ENCODE data around the gene SLC12A8. TPM values are rescaled to one million over a fixed set of nuclear protein-coding genes. Genes with fewer than 3 reads are reported as not detected.

Gene SLC12A8
- total RNA-seq, 1 experiment from 2014 or later, result 30.7 TPM

DNA sequence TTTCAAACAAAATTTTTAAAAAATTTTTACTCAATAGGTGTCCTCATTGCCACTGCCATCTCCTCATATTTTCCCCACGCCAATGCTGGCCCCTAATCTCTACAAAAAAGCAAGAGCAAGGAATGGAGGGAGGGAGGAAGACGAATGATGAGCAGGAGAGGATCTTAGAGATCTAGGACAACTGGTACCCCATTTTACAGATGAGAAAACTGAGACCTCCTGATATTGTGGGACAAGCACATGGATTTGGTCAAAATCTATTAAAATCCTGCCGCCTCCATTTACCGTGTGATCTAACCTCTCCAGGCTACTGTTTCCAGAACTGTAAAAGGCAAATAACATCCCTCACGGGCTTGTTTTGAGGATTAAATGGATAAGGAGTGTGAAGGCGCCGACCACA, 161.3 kb downstream of the SLC12A8 start:
- H3K4me1 ChIP-seq (replicated peaks; ENCODE audit: insufficient read depth), result peaks cover 19% of the 10 kb centered on the region
- H3K27me3 ChIP-seq (ENCODE audit: insufficient read depth, low read depth), result no peaks in the 10 kb centered on the region
- ChIA-PET CTCF (no interaction called here), POLR2A (ENCODE audit: unreplicated experiment) (no interaction called here)
- no peaks in the 10 kb centered on the region for H3K9me2 ChIP-seq (ENCODE audit: insufficient read depth)
- H3K36me3 ChIP-seq (ENCODE audit: low read depth), result no peaks in the 10 kb centered on the region
- no peak for DNase-seq
- no peak overlapping the region for H3K4me3 ChIP-seq
- H3F3A ChIP-seq (ENCODE audit: insufficient read depth, low read depth), result no peaks in the 10 kb centered on the region
- H2AFZ ChIP-seq, result no peak overlapping the region
- no peaks in the 10 kb centered on the region for H3K9me3 ChIP-seq (ENCODE audit: insufficient read depth, low read depth)
- TF ChIP-seq, protein P1, sequence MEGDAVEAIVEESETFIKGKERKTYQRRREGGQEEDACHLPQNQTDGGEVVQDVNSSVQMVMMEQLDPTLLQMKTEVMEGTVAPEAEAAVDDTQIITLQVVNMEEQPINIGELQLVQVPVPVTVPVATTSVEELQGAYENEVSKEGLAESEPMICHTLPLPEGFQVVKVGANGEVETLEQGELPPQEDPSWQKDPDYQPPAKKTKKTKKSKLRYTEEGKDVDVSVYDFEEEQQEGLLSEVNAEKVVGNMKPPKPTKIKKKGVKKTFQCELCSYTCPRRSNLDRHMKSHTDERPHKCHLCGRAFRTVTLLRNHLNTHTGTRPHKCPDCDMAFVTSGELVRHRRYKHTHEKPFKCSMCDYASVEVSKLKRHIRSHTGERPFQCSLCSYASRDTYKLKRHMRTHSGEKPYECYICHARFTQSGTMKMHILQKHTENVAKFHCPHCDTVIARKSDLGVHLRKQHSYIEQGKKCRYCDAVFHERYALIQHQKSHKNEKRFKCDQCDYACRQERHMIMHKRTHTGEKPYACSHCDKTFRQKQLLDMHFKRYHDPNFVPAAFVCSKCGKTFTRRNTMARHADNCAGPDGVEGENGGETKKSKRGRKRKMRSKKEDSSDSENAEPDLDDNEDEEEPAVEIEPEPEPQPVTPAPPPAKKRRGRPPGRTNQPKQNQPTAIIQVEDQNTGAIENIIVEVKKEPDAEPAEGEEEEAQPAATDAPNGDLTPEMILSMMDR (conservative IDR thresholded peaks at IDR 0.05), result no peak
- no peak for TF ChIP-seq EZH2 (IDR thresholded peaks at IDR 0.05; ENCODE audit: low read depth)
- H3K79me2 ChIP-seq (ENCODE audit: low read depth), result no peaks in the 10 kb centered on the region
- H4K20me1 ChIP-seq (ENCODE audit: insufficient read depth), result no peaks in the 10 kb centered on the region
- no TSS peak for BruUV-seq (replicated peaks)
- intact Hi-C loops (cut with micrococcal nuclease; ENCODE audit: unreplicated experiment), result no loop called here
- no peak overlapping the region for H3K4me2 ChIP-seq
- no peak overlapping the region for H3K27ac ChIP-seq

DNA sequence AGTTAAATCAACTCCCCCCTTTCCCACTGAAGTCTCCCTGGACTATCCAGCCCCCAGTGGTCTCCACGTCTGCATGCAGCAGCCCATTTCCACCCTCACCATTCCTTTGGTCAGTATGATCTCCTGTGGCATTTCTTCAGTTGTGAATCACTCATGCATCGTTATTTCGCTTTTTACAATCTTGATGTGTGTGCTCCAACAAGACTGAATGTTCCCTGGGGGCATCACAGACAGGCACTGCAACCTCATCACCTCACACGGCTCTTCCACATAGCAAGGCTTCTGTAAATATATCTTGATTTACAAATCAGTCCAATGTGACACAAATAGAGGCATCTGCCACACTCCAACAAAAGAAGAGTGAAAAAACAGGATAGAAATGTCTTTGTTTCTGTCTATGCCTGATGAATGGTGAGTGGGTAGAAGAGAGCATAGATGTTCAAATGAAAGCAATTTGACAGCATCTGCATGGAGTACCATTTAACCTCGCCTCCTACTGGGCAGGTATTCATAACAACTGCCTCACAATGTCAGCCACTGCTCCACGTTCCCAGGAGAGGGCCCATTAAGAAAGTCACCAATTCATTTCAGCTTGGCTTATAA, 162.0 kb downstream of the SLC12A8 start:
- H3K79me2 ChIP-seq (ENCODE audit: low read depth), result no peaks in the 10 kb centered on the region
- TF ChIP-seq, protein P1 (conservative IDR thresholded peaks at IDR 0.05), result no peak
- no peak for TF ChIP-seq EZH2 (IDR thresholded peaks at IDR 0.05; ENCODE audit: low read depth)
- intact Hi-C loops (cut with micrococcal nuclease; ENCODE audit: unreplicated experiment), result no loop called here

DNA sequence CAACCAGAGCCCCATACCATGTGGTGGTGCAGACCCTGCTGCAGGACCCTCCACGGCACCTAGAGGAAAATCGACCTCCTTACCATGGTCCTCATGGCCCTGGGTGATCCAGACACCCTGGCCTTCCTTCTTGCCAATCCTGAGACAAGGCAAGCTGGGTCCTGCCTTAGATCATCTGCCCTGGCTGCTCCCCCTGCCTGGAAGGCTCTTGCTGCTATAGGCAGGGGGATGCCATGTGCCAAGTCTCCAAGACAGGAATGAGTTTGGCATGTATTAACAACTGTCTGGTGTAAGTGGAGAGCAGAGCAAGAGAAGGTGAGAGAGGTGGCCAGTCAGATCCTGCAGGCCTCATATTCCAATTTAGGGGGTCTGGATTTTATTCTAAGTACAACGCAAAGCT, 164.3 kb downstream of the SLC12A8 start:
- CTCF ChIA-PET, result no interaction called here
- peaks cover 7% of the 10 kb centered on the region; the same call in 1 of the 2 replicates for H3K4me1 ChIP-seq (replicated peaks; ENCODE audit: insufficient read depth)
- no TSS peak for BruUV-seq (replicated peaks)
- H3K9me2 ChIP-seq (ENCODE audit: insufficient read depth), result no peaks in the 10 kb centered on the region
- H3K9me3 ChIP-seq (ENCODE audit: insufficient read depth, low read depth), result no peaks in the 10 kb centered on the region
- DNase-seq, result no peak
- POLR2A ChIA-PET (ENCODE audit: unreplicated experiment), result no interaction called here
- H2AFZ ChIP-seq, result no peak overlapping the region
- H3F3A ChIP-seq (ENCODE audit: insufficient read depth, low read depth), result no peaks in the 10 kb centered on the region
- H3K36me3 ChIP-seq (ENCODE audit: low read depth), result no peaks in the 10 kb centered on the region
- TF ChIP-seq, protein P1 (conservative IDR thresholded peaks at IDR 0.05), result no peak
- TF ChIP-seq EZH2 (IDR thresholded peaks at IDR 0.05; ENCODE audit: low read depth), result no peak
- no peak overlapping the region for H3K4me3 ChIP-seq
- H4K20me1 ChIP-seq (ENCODE audit: insufficient read depth), result no peaks in the 10 kb centered on the region
- intact Hi-C loops (cut with micrococcal nuclease; ENCODE audit: unreplicated experiment), result no loop called here
- no peak overlapping the region for H3K4me2 ChIP-seq
- no peak overlapping the region for H3K27ac ChIP-seq
- H3K79me2 ChIP-seq (ENCODE audit: low read depth), result no peaks in the 10 kb centered on the region
- no peaks in the 10 kb centered on the region for H3K27me3 ChIP-seq (ENCODE audit: insufficient read depth, low read depth)

More for the DNA sequence above, 162.0 kb downstream of the SLC12A8 start:
- Histone ChIP-seq H2AFZ (no peak overlapping the region), H3K27me3 (ENCODE audit: insufficient read depth, low read depth) (no peaks in the 10 kb centered on the region), H3F3A (ENCODE audit: insufficient read depth, low read depth) (no peaks in the 10 kb centered on the region), H4K20me1 (ENCODE audit: insufficient read depth) (no peaks in the 10 kb centered on the region), H3K36me3 (ENCODE audit: low read depth) (no peaks in the 10 kb centered on the region), H3K9me3 (ENCODE audit: insufficient read depth, low read depth) (no peaks in the 10 kb centered on the region), H3K4me2 (no peak overlapping the region), H3K9me2 (ENCODE audit: insufficient read depth) (no peaks in the 10 kb centered on the region), H3K27ac (no peak overlapping the region), H3K4me1 (replicated peaks; ENCODE audit: insufficient read depth) (peaks cover 18% of the 10 kb centered on the region; the same call in 1 of the 2 replicates), H3K4me3 (no peak overlapping the region)
- ChIA-PET CTCF (no interaction called here), POLR2A (ENCODE audit: unreplicated experiment) (no interaction called here)
- no peak for DNase-seq
- no TSS peak for BruUV-seq (replicated peaks)

All from PC-9 (cell line).